Measurements from ENCODE around the gene MBTPS1.

Gene MBTPS1

GRCh38 chr16:84052071-84052622 lies 64.6 kb downstream of the MBTPS1 start:
- DNase-seq (ENCODE audit: low spot score) = no peak

- DNase-seq (ENCODE audit: low spot score) = no peak
Observed at GRCh38 chr16:84050316-84050715, 66.4 kb downstream of the MBTPS1 start.

GRCh38 chr16:84049403-84050060 lies 67.2 kb downstream of the MBTPS1 start:
- peak; percentile 55 for DNase-seq (ENCODE audit: low spot score)

GRCh38 chr16:84048871-84049270 lies 67.9 kb downstream of the MBTPS1 start:
- no peak for DNase-seq (ENCODE audit: low spot score)

- no peak for DNase-seq (ENCODE audit: low spot score)
Observed at GRCh38 chr16:84048270-84048669, 68.5 kb downstream of the MBTPS1 start.

GRCh38 chr16:84047626-84048025 lies 69.1 kb downstream of the MBTPS1 start:
- no peak for DNase-seq (ENCODE audit: low spot score)

GRCh38 chr16:84047206-84047605 lies 69.5 kb downstream of the MBTPS1 start:
- no peak for DNase-seq (ENCODE audit: low spot score)

GRCh38 chr16:84045818-84046470 lies 70.8 kb downstream of the MBTPS1 start:
- no peak for DNase-seq (ENCODE audit: low spot score)

- no peak for DNase-seq (ENCODE audit: low spot score)
Observed at GRCh38 chr16:84045001-84045817, 71.5 kb downstream of the MBTPS1 start.

GRCh38 chr16:84044118-84044488 lies 72.6 kb downstream of the MBTPS1 start:
- no peak for DNase-seq (ENCODE audit: low spot score)

GRCh38 chr16:84043486-84044117 lies 73.1 kb downstream of the MBTPS1 start:
- DNase-seq (ENCODE audit: low spot score) = no peak

- no peak for DNase-seq (ENCODE audit: low spot score)
Observed at GRCh38 chr16:84042879-84043485, 73.8 kb downstream of the MBTPS1 start.

- no peak for DNase-seq (ENCODE audit: low spot score)
Observed at GRCh38 chr16:84042308-84042878, 74.3 kb downstream of the MBTPS1 start, which contains the start of gene SLC38A8. Gene SLC38A8, minus strand, starts transcription at chr16:84042795. Its CDS starts 638 bp downstream, at chr16:84042157.

GRCh38 chr16:84041881-84042280 lies 74.9 kb downstream of the MBTPS1 start:
- no peak for DNase-seq (ENCODE audit: low spot score)

- DNase-seq (ENCODE audit: low spot score) = peak; percentile 26
Observed at GRCh38 chr16:84040823-84041820, 75.6 kb downstream of the MBTPS1 start.

- no peak for DNase-seq (ENCODE audit: low spot score)
Observed at GRCh38 chr16:84040226-84040822, 76.4 kb downstream of the MBTPS1 start.

- no peak for DNase-seq (ENCODE audit: low spot score)
Observed at GRCh38 chr16:84039696-84040095, 77.0 kb downstream of the MBTPS1 start.

- DNase-seq (ENCODE audit: low spot score) = no peak
Observed at GRCh38 chr16:84038469-84038868, 78.3 kb downstream of the MBTPS1 start.

GRCh38 chr16:84036982-84037425 lies 79.7 kb downstream of the MBTPS1 start:
- DNase-seq (ENCODE audit: low spot score) = no peak

- no peak for DNase-seq (ENCODE audit: low spot score)
Observed at GRCh38 chr16:84036131-84036530, 80.6 kb downstream of the MBTPS1 start.
